Activated T-cell treated with anti-CD3 and anti-CD28 coated beads, Interleukin-2, amount 50 U/mL, for 4 hours (primary cell): ENCODE measurements around the gene NELL2. TPM values are rescaled to one million over a fixed set of nuclear protein-coding genes. Genes with fewer than 3 reads are reported as not detected.
"Not testable (repeated sequence)": the region's sequence is repeated elsewhere in the genome, so short reads cannot be mapped to it uniquely, and the experiment has no call there.

Source experiments
- ATAC-seq, 2 donors: fragments of 200-7000 bp; cut with Tn5 transposase; one replicate each; pipeline ENCODE4 v1.10.0; 2021
- DNase-seq: peaks from one replicate; pipeline ENCODE4 v3.0.0-alpha.2; 2020
- H3K27me3 Mint-ChIP-seq: one replicate; pipeline ENCODE4 v1.8.0; 2021; ENCODE audit warnings: low read depth, mixed read lengths
- H3K36me3 Mint-ChIP-seq: one replicate; pipeline ENCODE4 v1.8.0; 2022; ENCODE audit warnings: mixed read lengths; ENCODE audit not compliant: insufficient read depth
- H3K4me1 Mint-ChIP-seq: one replicate; pipeline ENCODE4 v1.8.0; 2021; ENCODE audit warnings: low read depth, mixed read lengths
- H3K4me3 Mint-ChIP-seq: one replicate; pipeline ENCODE4 v1.8.0; 2021; ENCODE audit warnings: mild to moderate bottlenecking, moderate library complexity, mixed read lengths
- H3K9me3 Mint-ChIP-seq: one replicate; pipeline ENCODE4 v1.8.0; 2021; ENCODE audit warnings: mixed read lengths
- total RNA-seq, 3 donors: library from RNA; stranded (reverse); gene quantifications; one replicate each; pipeline ENCODE4 v1.2.1, GENCODE V29; 2021

NELL2 gene
- total RNA-seq, result 10 to 100 TPM; 19.9 to 32.0 (median 22.8) TPM

- ATAC-seq, result peak; percentile 87 to 91
- Mint-ChIP-seq H3K27me3 (peaks cover 16% of the 10 kb centered on the region), H3K9me3 (peaks cover 17% of the 10 kb centered on the region), H3K4me3 (peak within 1 kb of the TSS; percentile 99), H3K4me1 (peaks cover 32% of the 10 kb centered on the region), H3K36me3 (peaks cover 3% of the 10 kb centered on the region)
- peak; percentile 60 for DNase-seq
Observed at GRCh38 chr12:44875954-44876543, at the start of gene NELL2. TSS of gene NELL2 (minus strand) at chr12:44876315. CDS start at chr12:44875869, 446 bp downstream.

DNA sequence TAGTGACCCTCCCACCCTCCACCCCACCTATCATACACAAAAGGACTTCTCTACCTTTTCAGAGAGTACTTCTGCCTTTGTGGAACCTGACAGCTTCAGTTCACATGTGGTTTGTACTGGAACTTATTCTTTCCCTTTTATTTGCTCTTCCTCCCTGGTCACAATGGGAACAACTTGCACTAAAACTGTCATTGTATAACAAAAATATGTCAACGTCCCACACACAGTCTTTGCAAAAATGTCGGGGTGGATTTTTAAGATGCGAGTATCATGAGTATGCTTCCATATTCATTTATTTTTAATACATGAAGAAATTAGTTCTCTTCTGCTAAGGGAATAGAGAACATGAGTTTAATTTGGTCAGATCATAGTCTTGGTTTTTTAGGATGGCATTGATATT, 45.6 kb upstream of the NELL2 start:
- Mint-ChIP-seq H3K27me3 (peaks cover 2% of the 10 kb centered on the region), H3K4me1 (no peaks in the 10 kb centered on the region), H3K4me3 (no peak overlapping the region), H3K36me3 (no peaks in the 10 kb centered on the region), H3K9me3 (no peaks in the 10 kb centered on the region)
- ATAC-seq, result no peak
- DNase-seq, result no peak

DNA sequence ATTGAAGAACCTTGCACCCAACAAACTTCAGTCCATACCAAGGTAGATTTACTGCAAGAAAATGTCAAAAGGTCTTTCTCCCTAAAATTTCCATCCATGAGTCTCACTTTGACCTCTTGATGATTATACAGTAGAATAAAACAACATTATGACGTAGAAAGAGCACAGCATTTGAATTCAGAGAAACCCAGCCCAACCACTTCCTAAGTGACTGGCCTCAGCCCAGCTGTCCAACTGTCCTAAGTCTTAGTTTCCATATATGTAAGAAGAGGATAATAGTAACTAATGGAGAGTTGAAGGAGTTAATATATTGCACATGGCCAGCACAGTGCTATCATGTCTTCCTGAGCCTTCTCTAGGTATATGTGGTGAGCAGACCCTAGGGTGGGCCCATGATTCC, 41.0 kb upstream of the NELL2 start:
- DNase-seq, result no peak
- H3K36me3 Mint-ChIP-seq, result no peaks in the 10 kb centered on the region
- no peak for ATAC-seq
- H3K9me3 Mint-ChIP-seq, result no peaks in the 10 kb centered on the region
- H3K4me3 Mint-ChIP-seq, result no peak overlapping the region
- no peaks in the 10 kb centered on the region for H3K4me1 Mint-ChIP-seq
- H3K27me3 Mint-ChIP-seq, result peaks cover 2% of the 10 kb centered on the region

GRCh38 chr12:44915958-44916357, 39.8 kb upstream of the NELL2 start:
- Mint-ChIP-seq H3K9me3 (no peaks in the 10 kb centered on the region), H3K27me3 (peaks cover 2% of the 10 kb centered on the region), H3K36me3 (no peaks in the 10 kb centered on the region), H3K4me3 (no peak overlapping the region), H3K4me1 (no peaks in the 10 kb centered on the region)
- no peak for ATAC-seq
- no peak for DNase-seq

DNA sequence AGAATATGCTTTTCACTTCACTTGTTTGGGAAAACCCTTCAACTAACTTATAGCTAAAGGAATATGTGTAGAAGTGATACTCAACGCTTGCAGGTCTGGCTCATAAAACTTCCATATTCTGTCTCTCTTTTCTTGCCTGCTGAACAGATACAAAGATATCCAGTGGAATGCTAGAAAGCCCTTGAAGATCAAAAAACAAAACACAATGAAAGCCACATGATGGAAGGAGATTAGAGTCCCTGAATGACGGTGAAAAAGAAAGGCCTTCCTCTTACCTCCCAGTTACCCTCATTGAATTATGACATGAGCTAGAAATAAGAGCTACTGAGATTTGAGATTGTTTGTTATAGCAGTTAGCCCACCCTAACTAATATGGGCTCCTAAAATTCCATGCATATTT, 28.2 kb upstream of the NELL2 start:
- no peaks in the 10 kb centered on the region for H3K27me3 Mint-ChIP-seq
- H3K4me1 Mint-ChIP-seq, result no peaks in the 10 kb centered on the region
- no peaks in the 10 kb centered on the region for H3K36me3 Mint-ChIP-seq
- H3K9me3 Mint-ChIP-seq, result peaks cover 17% of the 10 kb centered on the region
- DNase-seq (no peak), ATAC-seq (no peak)
- no peak overlapping the region for H3K4me3 Mint-ChIP-seq

DNA sequence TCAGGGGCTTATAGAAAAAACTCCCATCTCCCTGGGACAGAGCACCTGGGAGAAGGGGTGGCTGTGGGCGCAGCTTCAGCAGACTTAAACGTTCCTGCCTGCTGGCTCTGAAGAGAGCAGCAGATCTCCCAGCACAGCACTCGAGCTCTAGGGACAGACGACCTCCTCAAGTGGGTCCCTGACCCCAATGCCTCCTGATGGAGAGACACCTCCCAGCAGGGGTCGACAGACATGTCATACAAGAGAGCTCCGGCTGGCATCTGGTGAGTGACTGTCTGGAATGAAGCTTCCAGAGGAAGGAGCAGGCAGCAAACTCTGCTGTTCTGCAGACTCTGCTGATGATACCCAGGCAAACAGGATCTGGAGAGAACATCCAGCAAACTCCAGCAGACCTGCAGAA, 22.0 kb upstream of the NELL2 start:
- H3K36me3 Mint-ChIP-seq, H3K4me1 Mint-ChIP-seq, DNase-seq, H3K27me3 Mint-ChIP-seq, H3K4me3 Mint-ChIP-seq, ATAC-seq: not testable (repeated sequence)
- H3K9me3 Mint-ChIP-seq, result peaks cover 27% of the 10 kb centered on the region

GRCh38 chr12:44889926-44890325, 13.8 kb upstream of the NELL2 start:
- Mint-ChIP-seq H3K4me3 (no peak overlapping the region), H3K9me3 (no peaks in the 10 kb centered on the region), H3K27me3 (no peaks in the 10 kb centered on the region), H3K36me3 (no peaks in the 10 kb centered on the region), H3K4me1 (no peaks in the 10 kb centered on the region)
- DNase-seq (no peak), ATAC-seq (no peak)

GRCh38 chr12:44889162-44889561, 13.0 kb upstream of the NELL2 start:
- Mint-ChIP-seq H3K9me3 (no peaks in the 10 kb centered on the region), H3K27me3 (no peaks in the 10 kb centered on the region), H3K36me3 (no peaks in the 10 kb centered on the region), H3K4me1 (no peaks in the 10 kb centered on the region), H3K4me3 (no peak overlapping the region)
- no peak for ATAC-seq
- no peak for DNase-seq

- Mint-ChIP-seq H3K4me1 (no peaks in the 10 kb centered on the region), H3K4me3 (no peak overlapping the region), H3K36me3 (no peaks in the 10 kb centered on the region), H3K9me3 (peaks cover 15% of the 10 kb centered on the region), H3K27me3 (no peaks in the 10 kb centered on the region)
- ATAC-seq (no peak), DNase-seq (no peak)
Observed at GRCh38 chr12:44885902-44886301, 9.8 kb upstream of the NELL2 start.

GRCh38 chr12:44881197-44881596, 5.1 kb upstream of the NELL2 start:
- H3K36me3 Mint-ChIP-seq, result no peaks in the 10 kb centered on the region
- peaks cover 32% of the 10 kb centered on the region for H3K9me3 Mint-ChIP-seq
- DNase-seq (no peak), ATAC-seq (no peak)
- H3K4me1 Mint-ChIP-seq, result peaks cover 2% of the 10 kb centered on the region
- peaks cover 5% of the 10 kb centered on the region for H3K27me3 Mint-ChIP-seq
- no peak overlapping the region for H3K4me3 Mint-ChIP-seq

DNA sequence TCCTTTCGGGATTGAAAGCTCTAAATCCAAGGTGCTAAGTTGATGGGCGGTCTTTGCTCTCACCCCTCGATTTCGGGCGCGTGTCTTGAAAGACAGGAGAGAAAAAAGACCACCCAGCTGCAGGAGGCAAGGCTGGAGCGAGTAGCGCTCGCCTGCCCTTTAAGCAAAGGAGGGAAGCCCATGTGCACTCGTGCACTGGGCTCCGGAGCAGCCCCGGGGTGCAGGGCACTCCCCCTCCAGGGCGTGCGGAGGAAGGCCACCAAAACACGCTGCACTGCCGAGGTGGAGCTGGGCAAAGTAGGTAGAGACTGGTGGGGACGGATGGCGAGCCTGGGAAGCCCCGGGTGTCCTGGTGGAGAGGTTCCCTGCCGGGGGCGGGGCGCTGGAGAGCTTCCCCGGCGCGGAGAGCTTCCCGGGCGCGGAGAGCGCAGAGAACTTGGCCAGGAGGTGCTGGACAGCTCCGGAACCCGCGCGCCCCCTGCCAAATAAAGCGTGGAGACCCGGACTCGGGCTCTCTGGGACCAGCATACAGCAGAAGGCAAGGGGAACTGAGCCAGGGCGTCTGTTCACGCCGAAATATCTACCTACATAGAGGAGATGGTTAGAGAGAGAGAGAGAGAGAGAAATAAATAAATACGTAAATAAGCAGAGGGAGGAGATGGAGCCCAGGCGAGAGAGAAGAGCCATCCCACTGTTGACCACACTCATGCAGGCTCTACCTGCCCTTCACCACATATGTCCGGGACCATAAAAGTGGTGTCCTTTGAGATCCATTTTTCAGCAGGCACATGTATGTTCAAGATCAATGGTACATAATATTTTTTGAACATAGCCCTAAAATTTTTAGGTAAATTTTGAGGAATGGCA, 662 bp upstream of the NELL2 start:
- DNase-seq (peak; percentile 25), ATAC-seq (peak; percentile 72 to 73)
- Mint-ChIP-seq H3K36me3 (peaks cover 3% of the 10 kb centered on the region), H3K9me3 (peaks cover 24% of the 10 kb centered on the region), H3K4me3 (peak overlapping the region; percentile 99), H3K27me3 (peaks cover 16% of the 10 kb centered on the region), H3K4me1 (peaks cover 25% of the 10 kb centered on the region)

DNA sequence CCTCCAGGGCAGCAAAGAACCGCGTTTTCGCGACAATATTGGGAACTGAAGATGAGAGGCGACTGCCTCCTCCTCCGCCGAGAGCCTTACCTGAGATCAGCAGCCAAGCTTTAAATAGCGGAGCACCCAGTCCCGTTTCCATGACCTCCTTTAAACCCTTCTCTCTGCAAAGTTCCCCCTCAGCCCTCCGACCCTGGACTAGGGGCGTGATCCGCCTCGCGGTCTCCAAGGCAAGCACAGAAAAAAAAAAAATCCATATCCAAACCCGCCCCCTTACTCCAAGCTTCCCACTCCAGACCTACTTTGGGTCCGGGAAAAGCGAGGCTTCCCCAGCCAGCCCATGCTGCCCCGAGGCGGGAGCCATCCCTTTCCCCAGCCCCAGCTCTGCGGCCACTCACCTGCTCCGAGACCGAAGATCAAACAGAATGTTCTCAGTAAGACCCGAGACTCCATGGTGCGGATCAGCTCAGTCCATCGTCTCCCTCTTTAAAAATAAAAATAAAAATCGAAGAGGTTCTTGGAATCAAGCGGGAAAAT, 630 bp downstream of the NELL2 start:
- Mint-ChIP-seq H3K9me3 (peaks cover 23% of the 10 kb centered on the region), H3K4me1 (peaks cover 38% of the 10 kb centered on the region), H3K36me3 (peaks cover 9% of the 10 kb centered on the region), H3K27me3 (peaks cover 16% of the 10 kb centered on the region), H3K4me3 (peak overlapping the region; percentile 99)
- DNase-seq (no peak), ATAC-seq (peak; percentile 19 to 25)

DNA sequence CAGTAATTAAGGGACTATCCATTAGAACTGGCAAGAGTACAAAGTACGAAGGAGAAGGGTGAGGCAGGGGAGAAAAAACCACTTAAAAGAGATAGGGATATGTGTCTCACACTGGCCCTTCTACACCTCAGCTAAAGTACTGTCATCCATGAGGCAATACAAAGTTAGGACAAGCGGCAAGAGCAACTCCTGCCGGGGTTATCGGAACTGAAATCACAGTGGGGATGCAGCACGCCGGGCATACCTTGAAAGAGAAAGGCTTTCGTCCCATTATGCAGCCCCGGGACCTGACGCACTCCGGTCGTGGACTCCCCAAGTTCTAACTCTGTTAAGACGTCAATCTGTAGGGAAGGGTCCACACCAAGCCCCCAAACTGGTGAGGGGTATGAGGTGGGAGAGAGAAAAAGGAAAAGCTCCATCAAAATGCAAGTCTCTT, 1.1 kb downstream of the NELL2 start:
- H3K27me3 Mint-ChIP-seq, result peaks cover 16% of the 10 kb centered on the region
- peak; percentile 20 for DNase-seq
- ATAC-seq, result peak in 1 of 2 donors; percentile 11
- H3K36me3 Mint-ChIP-seq, result peaks cover 14% of the 10 kb centered on the region
- peaks cover 24% of the 10 kb centered on the region for H3K9me3 Mint-ChIP-seq
- peaks cover 43% of the 10 kb centered on the region for H3K4me1 Mint-ChIP-seq
- peak overlapping the region; percentile 99 for H3K4me3 Mint-ChIP-seq

DNA sequence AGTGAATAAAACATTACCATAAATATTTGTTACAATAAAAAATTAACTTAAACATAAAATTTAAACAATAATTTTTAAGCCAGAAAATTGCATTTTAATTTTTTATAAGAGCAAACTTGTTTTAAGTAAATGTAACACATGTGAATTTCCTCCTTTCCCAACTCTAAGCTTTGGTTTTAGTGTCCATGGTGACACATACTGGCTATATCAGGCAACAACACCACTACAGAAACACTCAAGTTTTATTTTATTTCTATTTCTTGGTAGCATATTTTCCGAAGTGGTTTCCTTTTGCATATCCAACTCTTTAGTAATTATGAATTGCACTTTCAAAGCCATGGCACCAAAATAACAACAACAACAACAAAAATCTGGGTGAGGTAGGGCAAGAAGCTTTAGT, 2.2 kb downstream of the NELL2 start:
- H3K4me3 Mint-ChIP-seq, result peak overlapping the region; percentile 99
- H3K4me1 Mint-ChIP-seq, result peaks cover 54% of the 10 kb centered on the region
- DNase-seq, result no peak
- peaks cover 19% of the 10 kb centered on the region for H3K9me3 Mint-ChIP-seq
- no peak for ATAC-seq
- H3K27me3 Mint-ChIP-seq, result peaks cover 16% of the 10 kb centered on the region
- peaks cover 23% of the 10 kb centered on the region for H3K36me3 Mint-ChIP-seq

DNA sequence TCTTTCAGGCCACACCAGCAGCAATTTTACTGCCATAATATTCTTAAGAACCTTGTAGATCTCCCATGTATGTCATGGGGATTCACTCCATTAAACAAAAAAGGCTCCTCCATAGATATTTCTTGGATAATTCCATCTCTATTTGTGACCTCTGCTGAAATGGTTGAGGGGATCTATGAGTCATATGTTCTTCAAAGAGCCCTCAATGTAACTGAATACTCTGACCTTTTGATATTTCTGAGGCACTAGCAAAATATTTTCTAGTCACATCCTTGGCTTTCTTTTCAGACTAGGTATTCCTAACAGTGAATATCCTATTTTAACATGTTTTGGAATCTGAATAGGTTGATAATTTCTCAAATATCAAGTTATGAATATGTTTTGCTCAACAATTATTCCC, 6.6 kb downstream of the NELL2 start:
- H3K4me1 Mint-ChIP-seq, result peaks cover 58% of the 10 kb centered on the region
- DNase-seq (no peak), ATAC-seq (no peak)
- no peak overlapping the region for H3K4me3 Mint-ChIP-seq
- H3K9me3 Mint-ChIP-seq, result peaks cover 28% of the 10 kb centered on the region
- H3K27me3 Mint-ChIP-seq, result no peaks in the 10 kb centered on the region
- H3K36me3 Mint-ChIP-seq, result peaks cover 40% of the 10 kb centered on the region
